Endothelial cell of umbilical vein (primary cell): ENCODE data around the gene PRELID3B.

Source experiments
- EZH2 ChIP-seq: IDR thresholded peaks from 2 replicates; pipeline ENCODE4 v1.6.1; 2012; ENCODE audit warnings: borderline replicate concordance, low read depth, mild to moderate bottlenecking, moderate library complexity, low read length, inconsistent platforms; ENCODE audit not compliant: severe bottlenecking
- FOS ChIP-seq: IDR thresholded peaks from 2 replicates; pipeline ENCODE4 v1.6.1; 2011; ENCODE audit warnings: mild to moderate bottlenecking, low read length, moderate library complexity, borderline replicate concordance; ENCODE audit not compliant: insufficient read depth
- JUN ChIP-seq: IDR thresholded peaks from 2 replicates; pipeline ENCODE4 v1.6.1; 2011; ENCODE audit warnings: borderline replicate concordance, low read depth; ENCODE audit not compliant: insufficient read length, insufficient read depth
- MYC ChIP-seq: IDR thresholded peaks from one replicate; pipeline ENCODE4 v1.6.1; 2011; ENCODE audit warnings: mild to moderate bottlenecking, low read depth, low read length
- POLR2A ChIP-seq: IDR thresholded peaks from 2 replicates; pipeline ENCODE4 v1.6.1; 2012; ENCODE audit warnings: low read depth, mild to moderate bottlenecking, control low read depth, low read length
- POLR2AphosphoS5 ChIP-seq: IDR thresholded peaks from 2 replicates; pipeline ENCODE4 v1.6.1; 2012; ENCODE audit warnings: low read depth, mild to moderate bottlenecking, control low read depth, low read length, moderate library complexity; ENCODE audit not compliant: insufficient read depth
- TF ChIP-seq, protein P1 (sequence below), 2 donors: IDR thresholded peaks; 1 replicate in 1 of 2; 2 replicates in 1 of 2; pipeline ENCODE4 v1.5.1; 2011; ENCODE audit warnings: low read length in 2 of 2, mild to moderate bottlenecking in 2 of 2, moderate library complexity in 2 of 2, control low read depth in 1 of 2, inconsistent platforms in 1 of 2, low read depth in 1 of 2; ENCODE audit not compliant: insufficient read depth in 1 of 2; ENCODE audit errors: extremely low read depth in 1 of 2
- TF ChIP-seq, protein P2 (sequence below): IDR thresholded peaks from 2 replicates; pipeline ENCODE4 v1.6.1; 2011; ENCODE audit not compliant: insufficient read depth, insufficient read length

DNA sequence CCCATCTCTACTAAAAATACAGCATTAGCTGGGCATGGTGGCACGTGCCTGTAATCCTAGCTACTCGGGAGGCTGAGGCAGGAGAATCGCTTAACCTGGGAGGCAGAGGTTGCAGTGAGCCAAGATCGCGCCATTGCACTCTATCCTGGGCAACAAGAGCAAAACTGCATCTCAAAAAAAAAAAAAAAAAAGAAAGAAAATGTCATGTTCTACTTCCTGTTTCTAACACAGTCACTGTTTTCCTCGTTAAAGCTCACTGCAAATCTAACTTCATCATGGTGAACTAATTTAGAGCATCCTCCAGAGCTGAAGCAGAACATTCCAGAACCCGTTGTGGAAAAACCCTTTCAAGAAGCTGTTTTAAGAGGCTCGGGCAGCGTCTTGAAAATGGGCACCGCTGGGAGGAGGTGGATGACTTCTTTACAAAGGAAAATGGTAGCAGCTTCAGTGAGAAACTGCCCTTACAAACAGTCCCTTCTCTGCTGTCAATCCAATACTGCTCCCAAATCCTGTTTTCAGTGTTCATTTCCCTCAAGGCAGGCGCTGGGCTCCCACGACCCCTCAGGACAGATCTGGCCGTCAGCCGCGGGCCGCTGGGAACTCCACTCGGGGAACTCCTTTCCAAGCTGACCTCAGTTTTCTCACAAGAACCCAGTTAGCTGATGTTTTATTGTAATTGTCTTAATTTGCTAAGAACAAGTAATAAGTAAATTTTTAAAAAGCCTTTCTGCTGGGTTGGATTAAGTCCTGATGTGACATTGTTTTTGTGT is 48.0 kb downstream of the PRELID3B start:
- TF ChIP-seq, protein P1, sequence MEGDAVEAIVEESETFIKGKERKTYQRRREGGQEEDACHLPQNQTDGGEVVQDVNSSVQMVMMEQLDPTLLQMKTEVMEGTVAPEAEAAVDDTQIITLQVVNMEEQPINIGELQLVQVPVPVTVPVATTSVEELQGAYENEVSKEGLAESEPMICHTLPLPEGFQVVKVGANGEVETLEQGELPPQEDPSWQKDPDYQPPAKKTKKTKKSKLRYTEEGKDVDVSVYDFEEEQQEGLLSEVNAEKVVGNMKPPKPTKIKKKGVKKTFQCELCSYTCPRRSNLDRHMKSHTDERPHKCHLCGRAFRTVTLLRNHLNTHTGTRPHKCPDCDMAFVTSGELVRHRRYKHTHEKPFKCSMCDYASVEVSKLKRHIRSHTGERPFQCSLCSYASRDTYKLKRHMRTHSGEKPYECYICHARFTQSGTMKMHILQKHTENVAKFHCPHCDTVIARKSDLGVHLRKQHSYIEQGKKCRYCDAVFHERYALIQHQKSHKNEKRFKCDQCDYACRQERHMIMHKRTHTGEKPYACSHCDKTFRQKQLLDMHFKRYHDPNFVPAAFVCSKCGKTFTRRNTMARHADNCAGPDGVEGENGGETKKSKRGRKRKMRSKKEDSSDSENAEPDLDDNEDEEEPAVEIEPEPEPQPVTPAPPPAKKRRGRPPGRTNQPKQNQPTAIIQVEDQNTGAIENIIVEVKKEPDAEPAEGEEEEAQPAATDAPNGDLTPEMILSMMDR (IDR thresholded peaks at IDR 0.05; ENCODE audit: extremely low read depth in 1 of 2, insufficient read depth in 1 of 2, low read depth in 1 of 2, low read length in 2 of 2) = no peak
- TF ChIP-seq JUN (no peak), POLR2A (peak; percentile 1), POLR2AphosphoS5 (no peak), EZH2 (no peak), MYC (no peak), FOS (no peak)
- TF ChIP-seq, protein P2, sequence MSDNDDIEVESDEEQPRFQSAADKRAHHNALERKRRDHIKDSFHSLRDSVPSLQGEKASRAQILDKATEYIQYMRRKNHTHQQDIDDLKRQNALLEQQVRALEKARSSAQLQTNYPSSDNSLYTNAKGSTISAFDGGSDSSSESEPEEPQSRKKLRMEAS = no peak
